NCI-H146 (cell line): ENCODE results near the gene STRN.
"Not testable (repeated sequence)": the region's sequence is repeated elsewhere in the genome, so short reads cannot be mapped to it uniquely, and the experiment has no call there.

ENCODE experiments used
- DNase-seq: peaks from one replicate; lab custom pipeline; 2025; lab: John Stamatoyannopoulos, UW

Gene STRN

DNA sequence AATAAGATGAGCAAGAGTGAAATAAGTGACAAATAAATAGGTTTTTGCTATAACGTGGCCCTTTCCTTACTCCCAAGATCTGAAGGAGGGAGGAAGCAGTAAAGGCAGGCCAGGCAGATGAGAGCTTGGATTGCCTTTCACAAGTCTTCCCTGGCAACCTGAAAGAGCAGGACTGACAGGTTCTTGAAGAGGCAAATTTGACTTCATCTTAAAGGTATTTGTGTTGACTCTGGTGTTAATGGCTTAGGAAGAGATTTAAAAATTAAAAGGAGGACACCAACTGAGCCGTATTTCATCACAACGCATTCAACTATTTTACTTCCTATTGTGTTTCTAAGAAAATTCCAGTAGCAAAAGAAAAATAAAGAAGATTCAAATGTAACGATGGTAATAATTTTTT is 3.2 kb downstream of the STRN start:
- DNase-seq, result no peak

DNA sequence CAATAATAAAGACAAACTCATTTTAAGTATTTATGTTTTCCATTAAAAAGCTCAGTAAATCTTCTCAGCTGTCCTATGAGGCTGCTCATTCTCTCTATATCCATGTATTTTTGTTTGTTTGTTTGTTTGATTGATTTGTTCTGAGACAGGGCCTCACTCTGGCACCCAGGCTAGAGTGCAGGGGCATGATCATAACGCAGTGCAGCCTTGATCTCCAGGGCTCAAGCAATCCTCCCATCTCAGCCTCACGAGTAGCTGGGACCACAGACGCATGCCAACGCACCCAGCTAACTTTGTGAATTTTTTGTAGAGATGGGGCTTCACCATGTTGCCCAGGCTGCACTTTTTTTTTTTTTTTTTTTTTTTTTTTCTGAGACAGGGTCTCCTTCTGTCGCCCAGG is 5.6 kb downstream of the STRN start:
- DNase-seq, result no peak

DNA sequence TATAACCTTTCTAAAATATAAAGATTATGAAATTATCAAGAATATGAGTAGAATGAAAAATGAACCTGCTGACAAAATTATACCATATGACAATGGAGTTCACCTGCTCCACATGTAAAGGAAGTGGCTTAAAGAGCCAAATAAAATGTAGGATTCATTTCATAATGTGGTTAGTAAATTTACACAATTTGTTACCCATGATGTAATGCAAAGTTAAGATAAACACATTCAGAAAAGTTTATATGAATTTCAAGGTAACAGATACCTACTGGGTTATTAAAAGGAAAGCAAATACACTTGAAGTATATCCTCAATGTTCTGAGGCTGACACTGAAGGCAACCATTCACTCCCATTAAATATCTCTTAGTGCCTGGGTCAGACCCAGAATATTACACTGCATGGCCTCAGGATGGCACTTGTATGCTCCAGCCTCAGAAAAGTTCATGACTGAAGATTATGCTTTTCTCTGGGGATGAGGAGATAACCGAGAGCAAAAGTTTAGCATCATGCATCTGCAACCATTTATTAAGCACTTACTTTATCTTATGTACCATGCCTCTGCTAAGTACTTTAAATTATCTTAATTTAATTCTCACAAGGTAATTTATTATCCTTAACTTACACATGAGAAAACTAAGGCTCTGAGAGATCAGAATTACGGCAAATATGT is 6.2 kb downstream of the STRN start:
- DNase-seq, result no peak

DNA sequence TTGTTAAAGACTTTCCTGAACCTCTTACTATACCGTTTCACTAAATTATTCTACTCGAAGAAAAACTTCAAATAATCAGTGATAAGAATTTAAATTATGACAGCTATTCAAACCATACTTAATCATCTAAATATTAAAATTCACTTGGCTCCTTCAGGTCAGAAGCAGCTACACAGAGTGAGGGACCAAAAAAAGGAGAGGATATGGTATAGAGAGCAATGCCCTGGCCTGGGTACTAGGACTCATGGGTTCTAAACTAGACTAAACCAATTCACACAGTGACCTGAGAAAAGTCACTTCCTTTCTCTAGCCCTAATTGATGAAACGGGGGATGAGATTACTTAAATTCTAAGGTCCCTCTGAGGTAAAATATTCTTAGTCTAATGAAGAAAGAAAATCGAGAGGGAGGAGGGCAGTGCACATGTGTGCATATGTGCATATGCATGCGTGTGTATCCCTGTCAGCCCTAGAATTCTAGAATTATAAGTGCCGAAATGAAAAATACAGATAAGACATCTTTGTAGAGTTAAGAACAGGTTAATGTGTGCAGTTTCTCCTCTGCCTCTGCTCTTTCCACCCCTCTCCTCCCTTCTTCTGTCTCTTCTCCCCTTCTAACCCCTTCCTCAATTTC is 11.2 kb downstream of the STRN start:
- no peak for DNase-seq

DNA sequence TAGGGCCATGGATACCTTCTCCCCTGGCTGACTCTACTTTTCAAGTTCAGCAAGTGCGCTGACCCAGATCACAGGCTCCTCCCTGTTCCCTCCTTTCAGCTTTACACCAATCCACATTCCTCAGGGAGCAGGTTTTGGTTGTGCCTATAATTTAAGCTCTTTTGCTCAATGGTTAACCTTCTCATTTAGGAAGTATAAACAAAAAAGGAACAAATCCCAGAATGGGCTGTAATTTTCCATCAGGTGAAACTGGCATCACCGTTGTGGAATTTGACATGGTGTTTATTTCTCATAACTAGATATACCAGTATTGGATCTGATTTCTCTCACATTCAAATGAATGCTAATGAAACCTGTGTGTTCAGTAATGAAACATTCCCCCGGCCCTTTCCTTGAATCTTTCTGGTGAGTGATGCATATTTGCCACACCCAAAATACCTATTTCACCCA is 13.6 kb downstream of the STRN start:
- DNase-seq, result no peak

DNA sequence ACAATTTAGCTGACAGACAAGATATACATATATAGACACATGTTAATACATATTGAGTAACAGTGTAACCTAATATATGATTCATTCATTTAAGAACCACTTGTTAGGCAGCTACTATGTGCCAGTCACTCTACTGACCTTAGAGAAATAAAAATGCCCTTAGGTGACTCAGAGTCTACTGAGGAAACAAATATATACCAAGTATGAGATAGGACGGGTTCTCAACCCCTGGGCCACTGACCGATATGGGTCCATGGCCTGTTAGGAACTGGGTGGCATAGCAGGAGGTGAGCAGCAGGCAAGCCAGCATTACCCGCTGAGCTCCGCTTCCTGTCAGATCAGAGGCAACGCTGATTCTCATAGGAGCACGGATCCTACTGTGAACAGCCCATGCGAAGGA is 14.8 kb downstream of the STRN start:
- DNase-seq, result no peak

DNA sequence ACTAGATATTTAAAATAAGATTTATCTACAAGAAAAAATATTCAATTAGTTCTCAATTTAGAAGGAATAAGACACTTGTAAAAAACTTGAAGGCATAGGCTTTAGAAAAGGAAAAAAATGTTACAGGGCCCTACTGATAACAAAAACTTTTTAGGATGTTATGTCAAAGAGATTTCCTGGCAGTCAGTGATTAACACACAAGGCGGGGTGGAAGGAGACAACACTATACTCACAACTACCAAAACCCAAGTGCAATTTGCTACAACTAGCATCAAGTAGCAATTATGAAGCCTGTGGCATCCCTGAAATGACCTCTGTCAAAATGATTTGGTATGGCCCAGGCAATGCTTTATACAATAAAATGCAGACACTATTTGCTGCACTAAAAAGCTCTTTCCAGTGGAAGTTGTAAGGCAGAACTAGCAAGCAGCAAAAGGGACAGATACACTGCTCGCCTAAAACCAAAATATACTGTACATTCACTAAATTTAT is 15.3 kb downstream of the STRN start:
- no peak for DNase-seq

DNA sequence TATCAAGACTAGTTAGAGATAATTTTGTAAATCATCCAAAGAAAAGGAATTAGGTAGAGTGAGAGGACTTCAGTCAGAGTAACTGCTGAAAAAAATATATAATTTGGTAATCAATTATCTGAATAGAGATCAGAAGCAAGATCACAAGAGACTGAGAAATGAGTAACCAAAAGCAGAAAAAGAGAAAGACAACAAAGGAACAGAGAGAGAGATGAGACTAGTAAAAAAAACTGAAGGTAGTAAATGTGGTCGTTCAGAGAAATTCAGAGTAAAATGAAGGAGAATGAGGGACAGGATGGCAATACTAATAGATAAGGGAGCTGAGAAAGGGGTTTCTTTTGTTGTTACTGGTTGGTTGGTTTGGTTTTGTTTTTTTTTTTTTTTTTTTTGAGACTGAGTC is 16.5 kb downstream of the STRN start:
- DNase-seq, result no peak

DNA sequence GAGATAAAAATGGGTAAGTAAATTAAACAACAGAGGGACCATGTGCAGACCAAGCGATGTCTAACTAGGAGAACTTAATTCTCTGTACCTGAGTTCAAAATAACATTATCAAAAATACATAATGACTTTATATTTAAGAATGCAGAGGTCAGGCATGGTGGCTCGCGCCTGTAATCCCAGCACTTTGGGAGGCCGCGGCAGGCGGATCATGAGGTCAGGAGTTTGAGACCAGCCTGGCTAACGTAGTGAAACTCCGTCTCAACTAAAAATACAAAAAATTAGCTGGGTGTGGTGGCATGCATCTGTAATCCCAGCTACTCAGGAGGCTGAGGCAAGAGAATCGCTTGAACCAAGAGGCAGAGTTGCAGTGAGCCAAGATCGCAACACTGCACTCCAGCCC is 21.1 kb downstream of the STRN start:
- DNase-seq, result not testable (repeated sequence)

DNA sequence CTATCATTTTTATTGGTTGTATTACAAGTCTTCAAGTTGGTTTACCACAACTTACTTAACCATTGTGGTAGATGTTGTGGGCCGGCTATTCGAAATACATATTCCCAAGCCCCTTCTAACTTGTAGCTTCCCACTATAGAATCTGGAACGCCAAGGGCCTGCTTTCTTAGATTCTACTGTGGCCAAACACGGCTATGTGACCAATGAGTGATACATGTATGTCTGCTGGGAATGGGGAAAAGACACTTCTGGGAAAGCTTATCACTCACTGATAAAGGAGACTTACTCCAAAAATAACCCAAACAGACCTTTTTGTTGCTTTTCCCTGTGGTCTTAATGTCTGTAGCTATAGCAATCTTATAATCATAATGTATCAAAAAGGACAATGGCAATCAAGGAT is 24.5 kb downstream of the STRN start:
- no peak for DNase-seq

DNA sequence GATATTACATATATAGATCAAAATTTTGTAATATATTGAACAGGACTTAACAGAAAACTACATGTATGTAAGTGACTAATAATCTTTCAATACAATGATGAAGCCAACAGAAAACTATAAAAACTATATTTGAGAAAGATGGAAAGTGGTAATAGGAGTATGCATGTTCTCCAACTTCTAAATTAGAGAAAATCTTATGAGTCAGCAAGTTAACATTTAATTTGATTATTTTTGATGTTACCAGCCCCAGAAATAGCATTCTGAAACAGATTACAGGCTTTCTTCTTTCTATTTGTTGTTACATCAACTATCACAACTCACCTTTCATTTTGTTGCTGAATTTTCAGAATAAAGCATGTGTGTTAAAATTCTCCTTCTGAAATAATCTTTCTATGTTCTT is 29.8 kb downstream of the STRN start:
- DNase-seq, result not testable (repeated sequence)

DNA sequence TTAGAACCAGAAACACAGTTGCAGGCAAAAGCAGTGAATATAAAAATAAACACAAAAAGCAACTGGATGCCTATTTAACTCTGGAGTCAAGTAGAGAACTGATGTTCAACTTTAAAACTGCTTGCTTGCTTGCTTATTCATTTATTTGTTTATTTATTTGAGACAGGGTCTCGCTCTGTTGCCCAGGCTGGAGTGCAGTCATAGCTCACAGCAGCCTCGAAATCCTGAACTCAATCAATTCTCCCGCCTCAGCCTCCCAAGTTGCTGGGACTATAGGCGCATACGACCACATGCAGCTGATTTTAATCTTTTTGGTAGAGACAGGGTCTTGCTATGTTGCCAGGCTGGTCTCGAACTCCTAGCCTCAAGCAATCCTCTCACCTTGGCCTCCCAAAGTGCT is 34.6 kb downstream of the STRN start:
- not testable (repeated sequence) for DNase-seq

DNA sequence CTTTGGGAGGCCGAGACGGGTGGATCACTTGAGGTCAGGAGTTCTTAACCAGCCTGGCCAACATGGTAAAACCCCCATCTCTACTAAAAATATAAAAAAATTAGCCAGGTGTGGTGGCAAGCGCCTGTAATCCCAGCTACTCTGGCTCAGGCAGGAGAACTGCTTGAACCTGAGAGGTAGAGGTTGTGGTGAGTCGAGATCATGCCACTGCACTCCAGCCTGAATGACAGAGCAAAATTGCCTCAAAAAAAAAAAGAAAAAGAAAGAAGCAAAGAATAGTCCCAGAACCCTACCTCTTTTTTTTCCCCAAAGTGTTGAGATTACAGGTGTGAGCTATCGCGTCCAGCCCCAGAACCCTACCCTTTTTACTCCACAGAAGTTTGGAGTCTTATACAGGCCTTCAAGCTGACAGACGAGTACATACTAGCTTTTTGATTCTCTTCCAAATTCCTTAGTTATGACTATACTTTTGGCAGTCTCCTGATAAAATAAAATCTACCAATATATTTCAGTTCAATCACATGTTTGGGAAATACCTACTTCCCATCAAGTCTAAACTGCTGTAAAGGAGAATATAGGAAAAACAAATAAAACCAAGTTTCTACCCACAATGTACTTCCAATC is 35.4 kb downstream of the STRN start:
- not testable (repeated sequence) for DNase-seq

DNA sequence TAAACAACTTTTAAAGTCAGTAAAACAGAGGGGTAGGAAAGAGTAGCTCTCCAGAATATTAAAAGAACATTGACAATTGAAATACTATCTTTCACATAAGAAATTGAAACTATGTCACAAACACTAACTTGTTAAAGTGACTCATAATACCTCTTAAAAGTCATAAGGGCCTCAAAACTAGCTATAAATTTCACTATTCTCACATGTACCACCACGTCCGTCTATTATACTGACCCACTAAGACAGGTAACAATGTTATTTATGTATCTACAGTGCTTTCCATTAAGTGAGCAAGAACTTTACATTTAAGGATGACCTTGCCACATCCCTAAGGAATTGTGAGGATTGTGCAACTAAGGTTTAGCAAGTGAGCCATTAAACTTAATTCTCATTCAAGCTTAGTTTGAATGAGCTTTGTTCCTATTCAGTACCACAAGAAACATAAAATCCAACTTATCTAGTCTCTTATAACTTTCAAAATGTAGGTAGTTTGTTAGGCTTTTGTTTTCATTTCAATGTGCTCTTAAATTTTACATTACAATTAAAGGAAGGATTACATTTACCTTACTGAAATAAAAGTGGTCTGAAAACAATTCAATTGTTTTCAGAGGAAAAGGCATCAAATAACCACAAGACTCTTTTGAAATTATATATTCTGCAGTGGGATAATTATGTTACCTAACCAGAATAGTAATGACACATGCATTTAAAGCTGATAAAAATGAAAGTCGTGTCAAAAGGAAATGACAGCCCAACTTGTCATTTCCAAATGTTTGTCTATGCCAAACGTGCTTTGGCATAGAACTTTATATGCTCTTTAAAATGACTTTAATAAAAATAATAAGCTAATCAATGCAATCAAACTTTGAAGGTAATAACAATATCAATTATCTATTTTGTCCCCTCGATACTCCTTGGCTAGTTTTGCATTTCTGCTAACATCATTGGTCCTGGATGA is 39.9 kb downstream of the STRN start:
- DNase-seq, result not testable (repeated sequence)

DNA sequence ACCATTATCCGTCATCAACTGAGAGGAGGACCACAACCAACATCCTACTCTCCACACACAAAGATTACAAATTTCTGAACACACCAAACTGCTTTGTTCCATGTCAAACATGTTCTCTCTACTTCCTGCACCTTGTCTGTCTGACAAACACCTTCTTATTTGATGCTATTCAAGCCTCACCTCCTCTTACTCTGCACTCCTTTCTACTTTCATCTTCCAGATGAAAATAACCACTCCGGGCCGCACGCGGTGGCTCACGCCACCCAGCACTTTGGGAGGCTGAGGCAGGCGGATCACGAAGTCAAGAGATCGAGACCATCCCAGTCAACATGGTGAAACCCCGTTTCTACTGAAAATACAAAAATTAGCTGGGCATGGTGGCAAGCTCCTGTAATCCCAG is 43.7 kb downstream of the STRN start:
- DNase-seq, result not testable (repeated sequence)

DNA sequence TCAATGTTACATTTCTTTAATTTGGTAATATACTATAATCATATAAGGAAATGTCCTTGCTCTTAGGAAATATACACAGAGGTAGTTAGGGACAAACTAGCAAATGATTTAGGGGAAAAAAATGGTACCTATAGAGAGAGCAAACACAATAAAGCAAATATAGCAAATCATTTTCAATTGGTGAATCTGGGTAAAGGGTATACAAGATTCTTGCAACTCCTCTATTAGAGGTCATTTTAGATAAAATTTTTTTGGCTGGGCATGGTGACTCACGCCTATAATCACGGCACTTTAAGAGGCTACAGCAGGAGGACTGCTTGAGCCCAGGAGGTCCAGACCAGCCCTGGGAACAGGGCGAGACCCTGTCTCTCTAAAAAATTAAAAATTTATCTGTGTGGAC is 44.4 kb downstream of the STRN start:
- DNase-seq, result no peak

DNA sequence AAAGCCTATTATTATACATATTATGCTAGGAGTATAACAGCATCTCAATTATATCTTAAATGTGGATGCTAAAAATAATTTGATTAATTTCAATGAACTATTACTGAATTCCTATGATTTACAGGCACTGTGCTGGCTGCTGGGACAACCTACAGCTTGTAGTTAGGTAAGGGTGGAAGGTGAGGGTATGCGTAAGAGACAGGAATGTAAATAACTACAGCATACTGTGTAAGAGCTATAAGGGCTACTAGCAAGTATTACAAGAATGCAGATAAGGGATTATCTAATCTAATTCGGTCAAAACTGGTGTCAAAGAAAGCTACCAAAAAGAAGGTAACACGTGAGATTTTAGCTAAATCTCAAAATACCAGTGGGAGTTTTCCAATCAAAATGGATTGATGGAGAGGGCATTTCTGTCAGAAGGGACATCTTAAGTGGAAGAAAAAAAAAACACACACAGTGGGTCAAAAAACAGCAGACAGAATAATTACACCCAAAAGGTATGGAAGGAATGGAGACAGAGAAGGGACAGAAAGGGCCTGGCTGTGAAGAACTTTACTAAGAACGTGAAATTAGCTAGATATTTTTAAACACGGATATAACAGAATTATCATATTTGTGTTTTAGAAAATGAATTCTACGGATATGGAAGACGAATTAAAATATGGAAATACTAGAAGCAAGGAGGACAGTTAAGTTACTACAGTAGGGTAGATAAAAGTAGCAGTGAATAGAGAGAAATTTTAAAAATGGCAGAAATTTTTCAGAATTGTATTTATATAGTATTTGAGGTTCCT is 47.1 kb downstream of the STRN start:
- DNase-seq, result no peak

DNA sequence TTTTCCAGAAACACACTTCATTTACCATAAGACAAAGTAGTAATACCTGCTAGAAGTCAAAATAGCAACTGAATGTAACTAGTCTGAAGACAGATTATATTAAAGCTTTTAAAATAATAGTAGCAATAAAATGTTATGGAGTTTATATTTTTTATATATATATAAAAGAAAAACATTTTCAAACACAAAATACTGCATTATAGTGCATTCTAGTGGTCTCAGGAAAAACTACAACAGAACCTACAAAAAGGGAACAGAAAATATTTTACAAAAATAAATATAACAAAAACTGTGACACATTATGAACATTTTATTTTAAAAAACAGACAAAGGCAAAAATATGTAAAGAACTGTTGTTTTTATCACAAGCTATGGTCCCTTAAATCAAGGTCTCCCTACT is 48.0 kb downstream of the STRN start:
- DNase-seq, result no peak

DNA sequence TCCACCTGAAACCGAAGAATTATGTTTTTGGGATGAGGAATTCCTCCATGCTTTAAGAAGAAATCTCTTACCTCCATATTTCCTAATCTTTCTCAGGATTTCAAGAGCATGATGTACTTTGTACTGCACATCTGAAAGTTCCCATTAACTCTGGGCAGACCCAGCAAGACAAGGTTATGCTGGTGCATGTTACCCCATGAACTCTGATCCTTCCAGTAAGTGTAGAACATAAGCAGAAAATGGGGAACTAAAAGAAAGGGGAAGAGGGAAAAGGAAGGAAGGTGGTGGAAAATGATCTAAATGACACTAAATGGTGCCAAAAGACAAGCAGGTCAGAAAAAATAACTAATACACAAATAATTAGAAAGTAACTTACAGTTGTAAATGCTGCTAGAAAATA is 50.7 kb downstream of the STRN start:
- DNase-seq, result no peak

DNA sequence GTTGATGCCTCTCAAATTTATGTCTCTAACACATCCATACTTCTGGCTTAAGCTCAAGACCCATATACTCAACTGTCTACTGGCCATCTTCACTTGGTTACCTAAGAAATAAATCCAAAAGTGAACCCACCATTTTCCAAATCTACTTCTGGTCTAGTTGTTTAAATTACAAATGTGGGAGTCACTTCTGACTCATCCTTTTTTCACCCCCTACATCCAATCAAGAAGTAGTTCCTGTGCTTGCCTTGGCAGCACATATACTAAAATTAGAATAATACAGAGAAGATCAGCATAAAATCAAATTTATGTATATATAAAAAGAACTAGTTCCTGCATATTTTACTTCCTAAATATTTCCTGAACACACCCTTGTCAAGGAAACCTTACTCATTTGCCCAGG is 53.6 kb downstream of the STRN start:
- no peak for DNase-seq

DNA sequence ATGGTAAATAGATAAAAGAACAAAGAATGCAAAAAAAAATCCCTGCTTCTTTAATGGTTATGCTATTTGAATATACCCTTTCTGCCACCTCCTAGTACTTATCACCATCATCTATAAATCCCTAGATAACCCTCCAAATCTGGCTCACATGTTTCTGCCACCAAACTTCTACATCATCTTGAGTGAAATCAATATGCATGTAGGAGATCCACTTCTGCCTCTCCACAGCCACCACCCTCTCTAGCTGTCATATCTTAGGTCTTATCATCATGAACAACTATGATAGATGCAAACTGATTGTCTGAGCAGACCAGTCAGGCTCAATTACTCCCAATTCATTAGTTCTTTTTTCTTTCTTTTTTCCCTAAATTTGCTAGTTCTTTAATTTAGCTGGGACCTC is 55.3 kb downstream of the STRN start:
- DNase-seq, result no peak
